ENCODE measurements around the gene MAMSTR.

DNA sequence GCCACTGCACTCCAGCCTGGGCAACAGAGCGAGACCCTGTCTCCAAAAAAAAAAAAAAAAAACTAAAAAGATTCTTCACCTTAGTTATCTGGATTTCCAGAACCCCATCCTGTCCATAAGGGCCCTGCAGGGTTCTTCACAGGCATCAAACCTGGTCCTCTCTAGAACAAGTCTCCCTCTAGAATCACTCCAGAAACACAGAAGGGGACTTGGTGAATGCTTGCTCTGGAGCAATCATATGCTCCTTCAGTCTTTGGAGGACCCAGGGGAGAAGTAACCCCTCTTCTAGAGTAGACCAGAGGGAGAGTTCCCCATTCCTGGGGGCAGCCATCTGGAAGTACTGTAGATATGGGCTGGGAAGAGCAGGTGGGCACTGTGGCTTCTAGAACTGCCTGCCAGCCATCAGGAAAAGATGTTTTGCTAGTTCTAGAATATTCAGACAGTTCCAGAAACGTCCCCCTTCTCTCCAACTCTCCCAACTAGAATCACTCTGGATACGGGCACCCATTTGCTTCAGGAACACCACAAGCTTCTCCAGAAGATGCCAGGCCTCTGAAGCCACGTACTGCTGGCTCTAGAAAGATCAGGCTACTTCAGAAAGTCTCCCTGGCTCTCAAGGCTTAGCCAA, 30.2 kb upstream of the MAMSTR start:
- TF ChIP-seq, protein P1, sequence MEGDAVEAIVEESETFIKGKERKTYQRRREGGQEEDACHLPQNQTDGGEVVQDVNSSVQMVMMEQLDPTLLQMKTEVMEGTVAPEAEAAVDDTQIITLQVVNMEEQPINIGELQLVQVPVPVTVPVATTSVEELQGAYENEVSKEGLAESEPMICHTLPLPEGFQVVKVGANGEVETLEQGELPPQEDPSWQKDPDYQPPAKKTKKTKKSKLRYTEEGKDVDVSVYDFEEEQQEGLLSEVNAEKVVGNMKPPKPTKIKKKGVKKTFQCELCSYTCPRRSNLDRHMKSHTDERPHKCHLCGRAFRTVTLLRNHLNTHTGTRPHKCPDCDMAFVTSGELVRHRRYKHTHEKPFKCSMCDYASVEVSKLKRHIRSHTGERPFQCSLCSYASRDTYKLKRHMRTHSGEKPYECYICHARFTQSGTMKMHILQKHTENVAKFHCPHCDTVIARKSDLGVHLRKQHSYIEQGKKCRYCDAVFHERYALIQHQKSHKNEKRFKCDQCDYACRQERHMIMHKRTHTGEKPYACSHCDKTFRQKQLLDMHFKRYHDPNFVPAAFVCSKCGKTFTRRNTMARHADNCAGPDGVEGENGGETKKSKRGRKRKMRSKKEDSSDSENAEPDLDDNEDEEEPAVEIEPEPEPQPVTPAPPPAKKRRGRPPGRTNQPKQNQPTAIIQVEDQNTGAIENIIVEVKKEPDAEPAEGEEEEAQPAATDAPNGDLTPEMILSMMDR (IDR thresholded peaks at IDR 0.05; ENCODE audit: low read depth, low read length), result no peak
- TF ChIP-seq POLR2A (IDR thresholded peaks at IDR 0.05; ENCODE audit: extremely low read depth, insufficient read length), result no peak
